ENCODE data around the gene PGK2.

Gene PGK2

DNA sequence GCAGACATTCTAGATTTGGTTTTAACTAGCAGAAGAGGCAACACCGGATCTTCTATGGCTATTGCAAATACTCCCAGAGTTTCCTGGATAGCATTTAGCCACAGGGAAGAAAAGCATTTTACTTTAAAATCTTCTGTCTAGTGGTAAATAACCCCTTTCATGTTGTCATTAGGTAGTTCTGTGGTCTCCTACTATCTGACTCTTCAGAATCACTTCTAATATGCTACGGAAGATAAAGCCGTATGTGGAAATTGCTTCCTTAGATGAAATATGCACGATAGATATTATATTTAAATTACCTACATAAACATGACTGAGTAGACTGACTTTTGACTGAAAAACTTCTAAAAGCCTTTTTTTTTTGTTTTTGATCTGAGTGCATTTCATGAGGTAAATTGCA lies 43.7 kb downstream of the PGK2 start:
- TF ChIP-seq, protein P1, sequence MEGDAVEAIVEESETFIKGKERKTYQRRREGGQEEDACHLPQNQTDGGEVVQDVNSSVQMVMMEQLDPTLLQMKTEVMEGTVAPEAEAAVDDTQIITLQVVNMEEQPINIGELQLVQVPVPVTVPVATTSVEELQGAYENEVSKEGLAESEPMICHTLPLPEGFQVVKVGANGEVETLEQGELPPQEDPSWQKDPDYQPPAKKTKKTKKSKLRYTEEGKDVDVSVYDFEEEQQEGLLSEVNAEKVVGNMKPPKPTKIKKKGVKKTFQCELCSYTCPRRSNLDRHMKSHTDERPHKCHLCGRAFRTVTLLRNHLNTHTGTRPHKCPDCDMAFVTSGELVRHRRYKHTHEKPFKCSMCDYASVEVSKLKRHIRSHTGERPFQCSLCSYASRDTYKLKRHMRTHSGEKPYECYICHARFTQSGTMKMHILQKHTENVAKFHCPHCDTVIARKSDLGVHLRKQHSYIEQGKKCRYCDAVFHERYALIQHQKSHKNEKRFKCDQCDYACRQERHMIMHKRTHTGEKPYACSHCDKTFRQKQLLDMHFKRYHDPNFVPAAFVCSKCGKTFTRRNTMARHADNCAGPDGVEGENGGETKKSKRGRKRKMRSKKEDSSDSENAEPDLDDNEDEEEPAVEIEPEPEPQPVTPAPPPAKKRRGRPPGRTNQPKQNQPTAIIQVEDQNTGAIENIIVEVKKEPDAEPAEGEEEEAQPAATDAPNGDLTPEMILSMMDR (conservative IDR thresholded peaks at IDR 0.05; ENCODE audit: low read depth, low read length), result no peak
- no peak for DNase-seq (ENCODE audit: low read depth)
- no peak overlapping the region for H3K4me3 ChIP-seq (ENCODE audit: low read depth, low read length)

DNA sequence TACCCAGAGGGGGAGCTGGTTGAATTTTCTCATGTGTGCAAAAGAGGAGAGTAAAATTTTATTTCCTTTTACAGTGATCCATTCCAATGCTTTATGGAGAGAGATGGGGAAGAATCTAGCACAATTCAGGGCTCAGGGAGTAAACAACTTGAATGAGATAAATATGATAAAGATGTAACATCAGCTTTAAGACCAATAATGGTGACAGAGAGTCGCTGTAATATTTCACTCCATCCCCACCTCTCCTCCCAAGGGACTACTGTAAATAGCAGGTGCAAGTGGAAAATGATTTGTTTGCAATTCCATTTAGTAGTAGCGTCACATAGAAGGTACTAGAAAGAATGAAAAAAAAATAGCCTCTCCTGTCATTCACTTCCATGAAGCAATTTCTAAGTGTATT lies 47.7 kb downstream of the PGK2 start:
- H3K4me3 ChIP-seq (ENCODE audit: low read depth, low read length), result no peak overlapping the region
- DNase-seq (ENCODE audit: low read depth), result no peak
- TF ChIP-seq, protein P1 (conservative IDR thresholded peaks at IDR 0.05; ENCODE audit: low read depth, low read length), result no peak

DNA sequence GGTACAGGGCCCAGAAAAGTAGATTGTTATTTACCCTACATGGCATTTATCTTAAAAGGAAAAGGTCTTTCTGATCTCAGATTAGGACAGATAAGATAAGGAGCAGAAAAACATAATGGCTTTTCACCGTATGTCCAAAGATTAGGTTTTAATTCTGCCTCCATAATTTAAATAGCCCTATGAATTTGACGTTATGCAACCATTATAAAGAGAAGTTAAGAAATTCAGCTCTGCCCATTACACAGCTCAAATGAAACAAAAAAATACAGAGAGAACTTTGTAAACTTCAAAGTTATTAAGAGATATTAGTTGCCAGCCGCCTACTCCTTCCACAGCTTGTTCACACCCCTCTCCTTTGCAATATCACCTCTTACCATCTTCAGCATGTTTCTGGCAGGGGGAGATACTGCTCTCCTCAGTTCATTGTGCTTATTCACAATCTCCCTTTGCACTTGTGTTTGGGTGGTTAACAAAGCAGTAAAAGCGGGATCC lies 51.0 kb downstream of the PGK2 start:
- TF ChIP-seq, protein P1 (conservative IDR thresholded peaks at IDR 0.05; ENCODE audit: low read depth, low read length), result no peak
- H3K4me3 ChIP-seq (ENCODE audit: low read depth, low read length), result no peak overlapping the region
- no peak for DNase-seq (ENCODE audit: low read depth)

All from choroid plexus epithelial cell (primary cell).